ENCODE results near the gene SLC35D1. TPM values are rescaled to one million over a fixed set of nuclear protein-coding genes. Genes with fewer than 3 reads are reported as not detected.

Gene SLC35D1
- total and polyA plus RNA-seq, 9 of the 15 experiments (the other 6 are each of a cell fraction or from before 2014, with no cell fraction given), result 2.3 to 10.4 (median 6.4) TPM

GRCh38 chr1:67013573-67013972 is 40.4 kb downstream of the SLC35D1 start:
- ChIA-PET POLR2A (interaction anchor here (0.6 to 1.0 kb wide), 2 partner anchors 12 to 343 kb away, joined by 3 to 4 read pairs; no protein-coding TSS in a partner anchor), CTCF (ENCODE audit: low intra/inter-chr PET ratio) (no interaction called here)
- Histone ChIP-seq H4K20me1 (replicated peaks; ENCODE audit: control insufficient read depth, insufficient read depth, low read length) (no peaks in the 10 kb centered on the region), H3K9me3 (replicated peaks; ENCODE audit: control insufficient read depth, insufficient read depth, low read depth, low read length) (no peaks in the 10 kb centered on the region), H3K4me3 (no peak overlapping the region), H3K79me2 (ENCODE audit: control insufficient read depth, insufficient read depth, low read length) (no peaks in the 10 kb centered on the region), H2AFZ (ENCODE audit: low read depth, low read length) (no peak overlapping the region), H3K9me1 (ENCODE audit: control insufficient read depth, insufficient read depth, low read length) (no peaks in the 10 kb centered on the region), H3K36me3 (ENCODE audit: control insufficient read depth, insufficient read depth, low read length) (peaks cover 3% of the 10 kb centered on the region), H3K4me1 (replicated peaks in 1 of 2; ENCODE audit: control insufficient read depth in 2 of 2, insufficient read depth in 2 of 2, low read length in 2 of 2) (0 out of 5 replicates have a peak, but pooled peaks cover 0 to 2% of the 10 kb centered on the region in 2 experiments), H3K9ac (ENCODE audit: insufficient read depth in 1 of 2, low read depth in 2 of 2, low read length in 2 of 2) (no peak overlapping the region), H3K27me3 (ENCODE audit: control insufficient read depth in 2 of 2, insufficient read depth in 2 of 2, low read length in 2 of 2) (no peaks in the 10 kb centered on the region), H3K27ac (ENCODE audit: extremely low read depth, low read depth, low read length) (peak overlapping the region; percentile 31; the same call in 1 of the 3 replicates), H3K4me2 (ENCODE audit: insufficient read depth, low read length) (no peak overlapping the region)
- no TSS peak for BruUV-seq (replicated peaks)
- intact Hi-C loops (cut with micrococcal nuclease), result no loop called here
- ATAC-seq (peak; percentile 77), DNase-seq (ENCODE audit: extremely low read depth in 1 of 4, low spot score in 3 of 4) (peak; percentile 19 to 40 (median 28)), FAIRE-seq (peak; percentile 69)
- 16% methylated on average over 2 of the region's 2 CpGs for WGBS (ENCODE audit: insufficient coverage, low coverage, missing lambda C conversion rate)
- in situ Hi-C loops (cut with MboI), result no loop called here
- 0 out of 2 replicates have a peak, but pooled peaks have one; percentile 48 for TF ChIP-seq JUN (IDR thresholded peaks at IDR 0.05; ENCODE audit: borderline replicate concordance, low read depth, low read length)
- no peak for TF ChIP-seq JUN (CRISPR knock-in tag; IDR thresholded peaks at IDR 0.05; ENCODE audit: borderline replicate concordance)
- TF ChIP-seq RAD21 (CRISPR knock-in tag; conservative IDR thresholded peaks at IDR 0.05 in 1 of 2, IDR thresholded peaks at IDR 0.05 in 1 of 2), result no peak
- no peak for TF ChIP-seq ZMIZ1 (IDR thresholded peaks at IDR 0.05; ENCODE audit: low read depth in 2 of 2, low read length in 2 of 2)
- TF ChIP-seq UBTF (IDR thresholded peaks at IDR 0.05; ENCODE audit: borderline replicate concordance in 1 of 2, low read depth in 2 of 2, low read length in 2 of 2), result no peak
- peak; percentile 59 for TF ChIP-seq DPF2 (IDR thresholded peaks at IDR 0.05)
- TF ChIP-seq SRSF1 (IDR thresholded peaks at IDR 0.05; ENCODE audit: low read depth, low read length), result no peak
- no peak for TF ChIP-seq GTF2F1 (IDR thresholded peaks at IDR 0.05; ENCODE audit: low read depth, low read length)
- peak; percentile 32; the same call in 1 of the 2 replicates for TF ChIP-seq ARID1B (IDR thresholded peaks at IDR 0.05)
- TF ChIP-seq MCM7 (IDR thresholded peaks at IDR 0.05), result no peak
- no peak for TF ChIP-seq HNRNPH1 (optimal IDR thresholded peaks at IDR 0.05; ENCODE audit: low read depth, low read length)
- no peak for TF ChIP-seq HMGN3 (IDR thresholded peaks at IDR 0.05; ENCODE audit: borderline replicate concordance, extremely low read depth, insufficient read length, low read depth, low read length)
- TF ChIP-seq CREBBP (IDR thresholded peaks at IDR 0.05; ENCODE audit: low read depth, low read length), result no peak
- no peak for TF ChIP-seq ZNF586 (CRISPR knock-in tag; conservative IDR thresholded peaks at IDR 0.05)
- peak; percentile 63 for TF ChIP-seq FOSL1 (tag; conservative IDR thresholded peaks at IDR 0.05)
- TF ChIP-seq, protein P1, sequence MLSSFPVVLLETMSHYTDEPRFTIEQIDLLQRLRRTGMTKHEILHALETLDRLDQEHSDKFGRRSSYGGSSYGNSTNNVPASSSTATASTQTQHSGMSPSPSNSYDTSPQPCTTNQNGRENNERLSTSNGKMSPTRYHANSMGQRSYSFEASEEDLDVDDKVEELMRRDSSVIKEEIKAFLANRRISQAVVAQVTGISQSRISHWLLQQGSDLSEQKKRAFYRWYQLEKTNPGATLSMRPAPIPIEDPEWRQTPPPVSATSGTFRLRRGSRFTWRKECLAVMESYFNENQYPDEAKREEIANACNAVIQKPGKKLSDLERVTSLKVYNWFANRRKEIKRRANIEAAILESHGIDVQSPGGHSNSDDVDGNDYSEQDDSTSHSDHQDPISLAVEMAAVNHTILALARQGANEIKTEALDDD (IDR thresholded peaks at IDR 0.05), result peak; percentile 40; the same call in 1 of the 2 replicates
